ENCODE results near the gene NOC4L.
A peak's percentile ranks its signal among the peaks of the same experiment; 100 is the strongest.

The NOC4L gene

GRCh38 chr12:132156573-132157325 is 12.5 kb downstream of the NOC4L start:
- DNase-seq (ENCODE audit: low spot score): no peak

DNA sequence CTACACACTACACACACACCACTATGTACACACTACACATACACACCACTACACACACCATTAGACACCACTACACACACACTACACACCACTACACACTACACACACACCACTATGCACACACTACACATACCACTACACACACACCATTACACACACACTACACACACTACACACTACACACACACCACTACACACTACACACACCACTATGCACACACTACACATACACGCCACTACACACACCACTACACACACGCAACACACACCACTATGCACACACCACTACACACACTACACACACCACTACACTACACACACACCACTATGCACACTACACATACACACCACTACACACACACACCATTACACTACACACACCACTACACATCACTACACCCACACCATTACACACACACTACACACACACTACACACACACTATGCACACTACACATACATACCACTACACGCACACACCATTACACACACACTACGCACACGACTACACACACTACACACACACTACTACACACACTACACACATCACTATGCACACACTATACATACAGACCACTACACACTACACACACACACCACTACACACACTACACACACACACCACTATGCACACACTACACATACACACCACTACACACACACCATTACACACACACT is 13.6 kb downstream of the NOC4L start:
- no peak for DNase-seq (ENCODE audit: low spot score)

GRCh38 chr12:132158677-132159554 is 14.7 kb downstream of the NOC4L start:
- DNase-seq (ENCODE audit: low spot score): no peak

DNA sequence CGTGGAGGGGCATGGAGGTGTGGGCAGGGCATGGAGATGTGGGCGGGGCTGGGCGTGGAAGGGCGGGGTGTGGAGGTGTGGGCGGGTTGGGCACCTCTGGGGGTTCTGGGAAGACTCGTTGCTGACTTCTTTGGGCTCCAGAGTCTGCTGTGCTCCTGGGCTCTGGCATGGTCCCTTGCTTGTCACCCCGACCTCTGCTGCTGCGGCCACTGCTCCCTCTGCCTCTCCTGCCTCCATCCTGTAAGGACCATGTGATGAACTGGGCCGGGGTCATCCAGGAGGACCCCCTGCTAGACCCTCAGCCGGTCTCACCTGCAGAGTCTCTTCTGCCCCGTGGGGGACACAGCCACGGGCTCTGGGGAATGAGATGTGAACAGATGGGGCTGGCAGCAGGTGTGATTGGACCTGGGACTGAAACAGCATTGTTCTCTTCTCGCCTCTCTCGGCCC is 15.3 kb downstream of the NOC4L start:
- no peak for DNase-seq (ENCODE audit: low spot score)

DNA sequence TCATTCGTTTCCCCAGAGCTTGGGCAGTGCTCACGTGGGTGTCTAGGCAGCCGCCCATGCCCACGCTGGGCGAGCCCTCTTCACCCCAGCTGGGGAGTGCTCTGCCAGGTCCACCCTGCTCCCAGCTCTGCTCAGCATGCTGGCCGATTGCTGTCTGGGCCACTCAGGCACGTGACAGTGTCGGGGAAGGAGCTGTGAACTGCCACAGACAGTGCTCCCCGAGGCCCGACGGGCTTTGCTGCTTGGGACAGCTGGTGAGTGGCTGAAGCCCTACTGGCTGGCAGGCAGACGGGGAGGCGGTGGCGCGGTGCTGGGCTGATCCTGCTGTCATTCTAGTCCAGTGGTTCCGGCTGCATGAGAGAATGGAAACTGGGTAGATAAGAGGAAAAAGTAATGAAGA is 15.8 kb downstream of the NOC4L start:
- DNase-seq (ENCODE audit: low spot score): no peak

- DNase-seq (ENCODE audit: low spot score): no peak
Measured at GRCh38 chr12:132160601-132161035, 16.4 kb downstream of the NOC4L start.

DNA sequence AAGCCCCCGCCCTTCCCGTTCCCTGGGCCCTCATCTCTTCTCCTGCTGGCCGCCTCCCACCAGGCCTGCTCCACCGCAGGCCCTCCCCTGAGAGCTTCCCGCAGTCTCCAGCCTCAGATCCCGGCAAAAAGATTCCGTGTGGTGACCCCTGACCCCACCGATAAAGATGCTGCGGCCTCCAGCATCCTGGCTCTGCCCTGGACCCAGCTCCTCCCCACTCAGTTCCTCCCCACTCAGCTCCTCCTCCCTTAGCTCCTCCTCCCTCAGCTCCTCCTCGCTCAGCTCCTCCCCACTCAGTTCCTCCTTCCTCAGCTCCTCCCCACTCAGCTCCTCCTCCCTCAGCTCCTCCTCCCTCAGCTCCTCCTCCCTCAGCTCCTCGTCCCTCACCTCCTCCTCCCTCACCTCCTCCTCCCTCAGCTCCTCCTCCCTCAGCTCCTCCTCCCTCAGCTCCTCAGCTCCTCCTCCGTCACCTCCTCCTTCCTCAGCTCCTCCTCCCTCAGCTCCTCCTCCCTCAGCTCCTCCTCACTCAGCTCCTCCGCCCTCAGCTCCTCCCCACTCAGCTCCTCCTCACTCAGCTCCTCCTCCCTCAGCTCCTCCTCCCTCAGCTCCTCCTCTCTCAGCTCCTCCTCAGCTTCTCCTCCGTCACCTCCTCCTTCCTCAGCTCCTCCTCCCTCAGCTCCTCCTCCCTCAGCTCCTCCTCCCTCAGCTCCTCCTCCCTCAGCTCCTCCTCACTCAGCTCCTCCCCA is 17.0 kb downstream of the NOC4L start:
- no peak for DNase-seq (ENCODE audit: low spot score)

GRCh38 chr12:132161796-132162507 is 17.7 kb downstream of the NOC4L start:
- no peak for DNase-seq (ENCODE audit: low spot score)

DNA sequence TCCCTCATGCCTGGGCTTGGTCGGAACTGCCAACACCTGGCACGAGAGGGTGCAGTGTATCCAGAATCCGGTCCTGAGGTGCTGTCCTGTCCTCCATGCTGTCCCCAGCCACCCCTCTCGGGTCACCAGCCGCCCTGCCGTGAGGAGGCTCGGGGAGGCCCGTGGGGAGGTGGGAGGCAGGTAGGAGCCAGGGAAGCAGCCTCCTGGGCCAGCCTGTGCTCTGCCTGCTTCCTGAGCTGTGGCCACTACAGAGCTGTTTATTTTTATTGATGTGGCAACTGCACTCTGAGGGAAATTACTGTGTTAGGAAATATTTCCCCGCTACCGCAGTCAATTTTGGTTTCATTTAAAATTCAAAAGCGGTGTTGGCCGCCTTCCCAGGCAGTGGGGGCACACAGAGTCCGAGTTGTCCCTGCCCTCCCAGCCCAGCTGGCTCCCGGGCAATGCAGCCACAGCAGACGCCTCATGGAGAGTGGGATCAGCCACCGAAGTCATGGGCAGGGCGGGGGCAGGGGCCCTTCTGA is 18.3 kb downstream of the NOC4L start:
- peak; percentile 90 for DNase-seq (ENCODE audit: low spot score)

GRCh38 chr12:132163041-132163910 is 19.0 kb downstream of the NOC4L start:
- no peak for DNase-seq (ENCODE audit: low spot score)

DNA sequence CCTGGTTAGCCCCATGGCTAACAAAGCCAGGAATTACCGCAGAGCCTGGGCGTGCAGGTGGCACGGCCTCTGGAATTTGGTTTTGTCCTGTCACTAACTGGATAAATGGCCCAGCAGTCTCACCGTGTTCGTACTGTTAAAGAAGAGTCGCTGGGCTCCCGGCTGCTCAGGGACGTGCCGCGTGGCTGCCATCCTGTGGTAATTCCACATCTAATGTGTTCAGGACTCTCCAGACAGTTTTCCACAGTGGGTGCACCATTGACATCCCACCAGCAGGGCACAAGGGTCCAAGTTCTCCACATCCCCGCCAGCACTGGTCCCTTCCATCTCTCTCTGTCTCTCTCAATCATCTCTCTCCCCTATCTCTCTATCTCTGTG is 19.6 kb downstream of the NOC4L start:
- DNase-seq (ENCODE audit: low spot score): no peak

DNA sequence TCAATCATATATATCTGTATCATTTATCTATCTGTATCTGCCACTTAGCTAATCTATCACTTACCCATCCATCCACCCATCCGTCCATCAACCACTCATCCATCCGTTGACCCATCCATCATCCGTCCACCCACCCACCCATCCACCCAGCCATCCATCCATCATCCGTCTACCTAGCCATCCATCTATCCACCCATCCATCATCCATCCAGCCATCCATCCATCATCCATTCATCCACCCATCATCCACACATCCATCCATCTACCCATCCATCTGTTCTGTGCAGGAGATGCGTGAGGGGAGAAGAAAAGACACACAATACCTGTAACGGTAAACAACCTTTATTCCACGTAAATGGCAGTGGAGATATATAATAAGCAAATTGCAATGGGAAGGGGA is 20.2 kb downstream of the NOC4L start:
- DNase-seq (ENCODE audit: low spot score): no peak

GRCh38 chr12:132165584-132165983 is 21.3 kb downstream of the NOC4L start:
- DNase-seq (ENCODE audit: low spot score): no peak

DNA sequence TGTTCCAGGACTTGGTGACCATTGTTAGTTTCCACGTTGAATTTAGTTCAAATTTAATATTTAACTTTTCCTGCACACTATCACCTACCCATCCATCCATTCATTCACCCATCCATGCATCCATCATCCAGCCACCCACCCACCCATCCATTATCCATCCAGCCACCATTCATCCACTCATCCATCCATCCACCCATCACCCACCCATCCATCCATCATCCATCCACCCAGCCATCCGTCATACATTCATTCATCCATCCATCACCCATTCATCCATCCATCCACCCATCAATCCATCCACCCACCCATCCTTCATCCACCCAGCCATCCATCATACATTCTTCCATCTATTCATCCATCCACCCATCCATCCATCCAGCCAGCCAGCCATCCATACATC is 21.8 kb downstream of the NOC4L start:
- no peak for DNase-seq (ENCODE audit: low spot score)

GRCh38 chr12:132166801-132167591 is 22.7 kb downstream of the NOC4L start:
- DNase-seq (ENCODE audit: low spot score): no peak

DNA sequence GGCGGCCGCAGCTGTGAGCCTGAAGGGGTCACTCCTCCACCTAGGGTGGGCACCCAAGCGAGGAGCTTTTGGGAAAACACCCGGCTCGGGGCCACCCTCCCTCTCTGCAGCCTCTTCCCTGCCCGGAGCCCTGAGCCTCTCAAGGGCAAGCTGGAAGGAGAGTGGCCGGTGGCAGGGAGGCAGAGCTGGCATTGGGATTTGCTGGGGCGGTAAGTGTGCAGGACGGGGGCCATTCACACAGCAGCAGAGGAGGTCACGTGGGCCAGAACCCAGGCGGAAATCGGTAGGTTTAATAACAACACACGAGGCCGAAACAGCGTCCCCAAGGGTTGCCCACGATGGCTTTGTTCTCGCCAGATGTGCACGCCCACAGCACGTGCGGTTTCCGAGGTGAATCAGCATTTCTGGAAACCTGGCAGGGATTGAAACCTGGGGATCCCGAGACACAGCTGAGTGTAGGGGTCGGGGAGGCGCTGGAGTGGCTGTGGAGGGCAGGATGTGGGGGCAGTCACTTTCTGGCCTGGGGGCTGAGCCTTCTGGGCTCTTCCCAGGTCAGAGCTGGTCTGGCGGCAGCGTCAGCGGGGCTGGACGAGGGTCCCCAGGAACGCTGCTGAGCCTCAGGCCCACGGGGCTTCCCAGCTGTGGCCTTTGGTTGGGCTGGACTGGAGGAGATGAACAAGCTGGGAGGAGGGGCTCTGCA is 23.5 kb downstream of the NOC4L start:
- DNase-seq (ENCODE audit: low spot score): no peak

GRCh38 chr12:132168311-132169031 is 24.2 kb downstream of the NOC4L start:
- no peak for DNase-seq (ENCODE audit: low spot score)

DNA sequence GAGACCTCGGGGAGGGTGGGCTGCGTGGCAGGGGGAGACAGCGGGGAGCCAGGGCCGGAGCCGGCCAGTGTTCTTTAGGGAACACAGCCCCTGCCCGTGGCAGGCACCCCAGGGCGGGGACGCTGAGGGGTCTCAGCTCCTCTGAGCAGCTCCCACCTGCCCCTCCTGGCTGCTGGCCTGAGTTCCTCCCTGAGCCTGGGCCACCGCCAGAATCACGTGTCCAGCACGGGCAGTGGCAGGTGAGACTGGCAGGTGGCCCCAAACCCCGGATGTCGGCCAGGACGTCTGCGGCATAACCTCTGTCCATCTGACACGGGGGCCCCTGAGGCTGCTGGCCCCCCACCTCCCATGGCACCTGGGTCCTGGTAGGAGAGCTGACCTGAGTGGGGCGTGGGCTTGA is 25.1 kb downstream of the NOC4L start:
- no peak for DNase-seq (ENCODE audit: low spot score)

Measured in AG20443 (cell line).